NCI-H82 treated with DMSO at 0.1 percent for 48 hours (cell line): ENCODE results near the gene CD40.
A peak's percentile ranks its signal among the peaks of the same experiment; 100 is the strongest.

Experiments used
- DNase-seq: peaks from one replicate; lab custom pipeline; 2025; ENCODE audit not compliant: unreplicated experiment; lab: John Stamatoyannopoulos, UW

The CD40 gene

GRCh38 chr20:46121184-46121930 lies 3.2 kb downstream of the CD40 start:
- no peak for DNase-seq

- DNase-seq, result no peak
These were observed 4.0 kb downstream of the CD40 start for GRCh38 chr20:46122071-46122470.

GRCh38 chr20:46122516-46123481 lies 4.7 kb downstream of the CD40 start:
- no peak for DNase-seq

- no peak for DNase-seq
These were observed 5.5 kb downstream of the CD40 start for GRCh38 chr20:46123482-46124245.

GRCh38 chr20:46126440-46127056 lies 8.4 kb downstream of the CD40 start:
- DNase-seq, result no peak

GRCh38 chr20:46127396-46128010 lies 9.4 kb downstream of the CD40 start:
- no peak for DNase-seq

GRCh38 chr20:46128310-46129151 lies 10.4 kb downstream of the CD40 start:
- DNase-seq, result peak; percentile 26

GRCh38 chr20:46129955-46130481 lies 11.9 kb downstream of the CD40 start:
- DNase-seq, result peak; percentile 84

- peak; percentile 62 for DNase-seq
These were observed 12.4 kb downstream of the CD40 start for GRCh38 chr20:46130534-46130933.

GRCh38 chr20:46131396-46131795 lies 13.3 kb downstream of the CD40 start:
- DNase-seq, result no peak

GRCh38 chr20:46132705-46133120 lies 14.6 kb downstream of the CD40 start:
- peak; percentile 33 for DNase-seq

GRCh38 chr20:46133886-46134654 lies 16.0 kb downstream of the CD40 start:
- no peak for DNase-seq

GRCh38 chr20:46134716-46135115 lies 16.6 kb downstream of the CD40 start:
- no peak for DNase-seq

- DNase-seq, result no peak
These were observed 17.9 kb downstream of the CD40 start for GRCh38 chr20:46135856-46136633.

- no peak for DNase-seq
These were observed 19.7 kb downstream of the CD40 start for GRCh38 chr20:46137816-46138215.

- peak; percentile 75 for DNase-seq
These were observed 21.3 kb downstream of the CD40 start for GRCh38 chr20:46139266-46139889.

GRCh38 chr20:46139908-46140482 lies 21.9 kb downstream of the CD40 start:
- no peak for DNase-seq
